HG03064 (cell line): ENCODE measurements around the gene SNED1.

ENCODE experiments used
- ATAC-seq: cut with Tn5 transposase; IDR thresholded peaks from one replicate; pipeline ENCODE4 v1.9.1; 2021; ENCODE audit warnings: low read depth; ENCODE audit not compliant: unreplicated experiment

SNED1 gene

GRCh38 chr2:241020629-241021190, 22.3 kb downstream of the SNED1 start:
- no peak for ATAC-seq

GRCh38 chr2:241025639-241026038, 27.2 kb downstream of the SNED1 start:
- ATAC-seq = no peak

GRCh38 chr2:241029599-241030332, 31.3 kb downstream of the SNED1 start:
- no peak for ATAC-seq

GRCh38 chr2:241030333-241030680, 31.9 kb downstream of the SNED1 start:
- ATAC-seq = no peak

GRCh38 chr2:241030883-241031282, 32.5 kb downstream of the SNED1 start:
- no peak for ATAC-seq

GRCh38 chr2:241031436-241032165, 33.2 kb downstream of the SNED1 start:
- no peak for ATAC-seq

GRCh38 chr2:241033336-241033987, 35.0 kb downstream of the SNED1 start:
- no peak for ATAC-seq

GRCh38 chr2:241033994-241034393, 35.6 kb downstream of the SNED1 start:
- ATAC-seq = no peak

GRCh38 chr2:241034490-241035141, 36.2 kb downstream of the SNED1 start:
- no peak for ATAC-seq

GRCh38 chr2:241035142-241035817, 36.9 kb downstream of the SNED1 start:
- ATAC-seq = no peak

- no peak for ATAC-seq
Observed at GRCh38 chr2:241035818-241036396, 37.5 kb downstream of the SNED1 start.

GRCh38 chr2:241036397-241036963, 38.1 kb downstream of the SNED1 start:
- no peak for ATAC-seq

GRCh38 chr2:241036964-241037421, 38.6 kb downstream of the SNED1 start:
- no peak for ATAC-seq

GRCh38 chr2:241037498-241037897, 39.1 kb downstream of the SNED1 start:
- no peak for ATAC-seq

GRCh38 chr2:241038374-241039180, 40.2 kb downstream of the SNED1 start:
- no peak for ATAC-seq

GRCh38 chr2:241039416-241039815, 41.0 kb downstream of the SNED1 start:
- ATAC-seq = no peak

- ATAC-seq = no peak
Observed at GRCh38 chr2:241040081-241040803, 41.8 kb downstream of the SNED1 start.

GRCh38 chr2:241041589-241042158, 43.3 kb downstream of the SNED1 start:
- peak; percentile 53 for ATAC-seq
